Thyroid gland (tissue), 4 donors: ENCODE results near the gene PHACTR3. TPM values are rescaled to one million over a fixed set of nuclear protein-coding genes. Genes with fewer than 3 reads are reported as not detected.
"Not testable (repeated sequence)": the region's sequence is repeated elsewhere in the genome, so short reads cannot be mapped to it uniquely, and the experiment has no call there.

Experiments used
- DNase-seq, 2 donors: peaks; one replicate each; pipeline ENCODE4 v3.0.0-alpha.2; 2019
- H3K27ac ChIP-seq, 3 donors: fragments of 200-600 bp; sonication (generic); 1 replicate in 2 of 3; 2 replicates in 1 of 3; pipeline ENCODE4 v1.5.1; 2016 to 2019; ENCODE audit warnings: mild to moderate bottlenecking in 1 of 3, moderate library complexity in 1 of 3
- H3K27me3 ChIP-seq: fragments of 200-600 bp; sonication (generic); one replicate; pipeline ENCODE4 v1.5.1; 2019
- H3K36me3 ChIP-seq, 2 donors: fragments of 200-600 bp; sonication (generic); one replicate each; pipeline ENCODE4 v1.5.1; 2016 to 2019
- H3K4me1 ChIP-seq, 2 donors: fragments of 200-600 bp; sonication (generic); one replicate each; pipeline ENCODE4 v1.5.1; 2017 to 2019
- H3K4me3 ChIP-seq, 3 donors: fragments of 200-600 bp; sonication (generic); replicated peaks in 1 of 3; 1 replicate in 2 of 3; 2 replicates in 1 of 3; pipeline ENCODE4 v1.5.1; 2016; ENCODE audit warnings: mild to moderate bottlenecking in 1 of 3
- H3K9me3 ChIP-seq: fragments of 200-600 bp; sonication (generic); one replicate; pipeline ENCODE4 v1.5.1; 2017
- POLR2A ChIP-seq, 2 donors: fragments of 450-650 bp; IDR thresholded peaks; one replicate each; pipeline ENCODE4 v1.6.1; 2017; ENCODE audit warnings: antibody characterized with exemption in 2 of 2, mild to moderate bottlenecking in 2 of 2, moderate library complexity in 1 of 2
- WGBS, 2 donors: methylation state at CpG; one replicate each; pipeline ENCODE4 v1.1.5; 2017; 5-methylcytosine and 5-hydroxymethylcytosine counted together
- intact Hi-C: fragments of 100-400 bp; cut with DNase I; formaldehyde crosslinking; loops from one replicate; pipeline ENCODE4 v1.15.1; 2023
- total RNA-seq, 4 donors: library from RNA; depleted of rRNA; stranded (reverse); fragments of >200 nt; gene quantifications; one replicate each; pipeline ENCODE4 v1.2.3, GENCODE V29; 2016
- TF ChIP-seq, protein P1 (sequence below), 6 experiments: fragments of 200-600 bp in 3 of 6; fragments of 450-650 bp in 3 of 6; sonication (generic) in 3 of 6; IDR thresholded peaks; one replicate each; pipeline ENCODE4 v1.5.1; 2016 to 2019; ENCODE audit warnings: antibody characterized with exemption in 6 of 6, mild to moderate bottlenecking in 2 of 6, inconsistent platforms in 1 of 6, moderate library complexity in 1 of 6

Gene PHACTR3
- total RNA-seq, 4 donors from 2014 or later: 2.4 TPM; not detected in 3

GRCh38 chr20:59614714-59615113, 10.4 kb downstream of the PHACTR3 start:
- 72 to 80% methylated on average over 7 of the region's 7 CpGs for WGBS, 2 donors
- no peak for TF ChIP-seq POLR2A (IDR thresholded peaks at IDR 0.05)
- TF ChIP-seq, protein P1, sequence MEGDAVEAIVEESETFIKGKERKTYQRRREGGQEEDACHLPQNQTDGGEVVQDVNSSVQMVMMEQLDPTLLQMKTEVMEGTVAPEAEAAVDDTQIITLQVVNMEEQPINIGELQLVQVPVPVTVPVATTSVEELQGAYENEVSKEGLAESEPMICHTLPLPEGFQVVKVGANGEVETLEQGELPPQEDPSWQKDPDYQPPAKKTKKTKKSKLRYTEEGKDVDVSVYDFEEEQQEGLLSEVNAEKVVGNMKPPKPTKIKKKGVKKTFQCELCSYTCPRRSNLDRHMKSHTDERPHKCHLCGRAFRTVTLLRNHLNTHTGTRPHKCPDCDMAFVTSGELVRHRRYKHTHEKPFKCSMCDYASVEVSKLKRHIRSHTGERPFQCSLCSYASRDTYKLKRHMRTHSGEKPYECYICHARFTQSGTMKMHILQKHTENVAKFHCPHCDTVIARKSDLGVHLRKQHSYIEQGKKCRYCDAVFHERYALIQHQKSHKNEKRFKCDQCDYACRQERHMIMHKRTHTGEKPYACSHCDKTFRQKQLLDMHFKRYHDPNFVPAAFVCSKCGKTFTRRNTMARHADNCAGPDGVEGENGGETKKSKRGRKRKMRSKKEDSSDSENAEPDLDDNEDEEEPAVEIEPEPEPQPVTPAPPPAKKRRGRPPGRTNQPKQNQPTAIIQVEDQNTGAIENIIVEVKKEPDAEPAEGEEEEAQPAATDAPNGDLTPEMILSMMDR (IDR thresholded peaks at IDR 0.05): no peak

DNA sequence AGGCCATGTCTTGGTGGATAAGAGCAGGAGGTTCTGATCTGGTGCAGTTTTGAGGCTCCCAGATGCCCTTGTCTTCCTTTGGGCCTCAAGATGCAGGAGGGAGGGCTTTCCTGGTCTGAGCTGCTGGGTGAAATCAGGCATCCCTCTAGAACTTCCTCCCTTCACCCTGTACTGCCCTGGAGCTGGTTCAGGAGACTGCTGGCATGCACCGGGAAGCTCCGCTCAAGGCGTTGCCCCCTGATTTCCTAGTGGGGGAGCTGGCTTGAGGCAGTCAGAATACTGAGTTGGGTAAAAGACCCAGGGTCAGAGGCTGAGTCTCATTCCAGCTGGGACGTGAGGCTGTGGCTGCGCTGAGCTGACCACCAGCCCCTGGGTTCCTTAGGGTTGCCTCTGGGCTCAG, 12.0 kb downstream of the PHACTR3 start:
- Histone ChIP-seq H3K9me3 (no peaks in the 10 kb centered on the region), H3K36me3 (no peaks in the 10 kb centered on the region), H3K27me3 (no peaks in the 10 kb centered on the region), H3K4me1 (no peaks in the 10 kb centered on the region), H3K4me3 (no peak overlapping the region), H3K27ac (no peak overlapping the region)
- WGBS, 2 donors: 66 to 70% methylated on average over 5 of the region's 5 CpGs
- no peak for TF ChIP-seq POLR2A (IDR thresholded peaks at IDR 0.05)
- TF ChIP-seq, protein P1 (IDR thresholded peaks at IDR 0.05): no peak
- intact Hi-C loops: no loop called here
- no peak for DNase-seq

More at GRCh38 chr20:59614714-59615113, 10.4 kb downstream of the PHACTR3 start:
- H3K27ac ChIP-seq: no peak overlapping the region
- no peaks in the 10 kb centered on the region for H3K4me1 ChIP-seq
- H3K4me3 ChIP-seq: no peak overlapping the region
- no peak for DNase-seq
- H3K36me3 ChIP-seq: no peaks in the 10 kb centered on the region
- intact Hi-C loops: no loop called here
- H3K27me3 ChIP-seq: no peaks in the 10 kb centered on the region
- H3K9me3 ChIP-seq: no peaks in the 10 kb centered on the region

DNA sequence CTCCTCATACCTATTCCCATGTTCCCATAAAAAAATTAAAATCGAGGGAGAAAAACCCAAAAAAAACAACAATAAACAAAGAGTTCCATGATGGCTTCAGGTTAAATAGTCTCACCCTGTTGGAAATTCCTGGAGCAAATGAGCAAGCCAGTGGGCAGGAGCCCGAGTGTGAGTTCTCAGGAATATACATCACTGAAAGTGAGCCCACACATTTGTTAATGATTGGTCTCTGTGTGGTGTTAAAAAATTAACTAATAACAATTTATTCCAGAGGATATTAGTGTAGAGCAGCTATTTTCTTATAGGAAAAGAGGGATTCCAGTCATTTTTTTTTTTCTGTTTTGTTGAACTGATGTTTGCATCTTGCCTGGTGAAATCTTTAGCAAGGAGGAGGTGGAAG, 12.9 kb downstream of the PHACTR3 start:
- H3K27ac ChIP-seq: no peak overlapping the region
- intact Hi-C loops: no loop called here
- no peaks in the 10 kb centered on the region for H3K27me3 ChIP-seq
- no peaks in the 10 kb centered on the region for H3K36me3 ChIP-seq
- no peak overlapping the region for H3K4me3 ChIP-seq
- TF ChIP-seq POLR2A (IDR thresholded peaks at IDR 0.05): no peak
- TF ChIP-seq, protein P1 (IDR thresholded peaks at IDR 0.05): no peak
- 57 to 69% methylated on average over 2 of the region's 2 CpGs for WGBS, 2 donors
- H3K4me1 ChIP-seq: no peaks in the 10 kb centered on the region
- DNase-seq: no peak
- no peaks in the 10 kb centered on the region for H3K9me3 ChIP-seq

GRCh38 chr20:59618131-59618530, 13.8 kb downstream of the PHACTR3 start:
- Histone ChIP-seq H3K9me3 (no peaks in the 10 kb centered on the region), H3K4me1 (no peaks in the 10 kb centered on the region), H3K27me3 (no peaks in the 10 kb centered on the region), H3K36me3 (no peaks in the 10 kb centered on the region), H3K27ac (no peak overlapping the region), H3K4me3 (no peak overlapping the region)
- no peak for TF ChIP-seq POLR2A (IDR thresholded peaks at IDR 0.05)
- TF ChIP-seq, protein P1 (IDR thresholded peaks at IDR 0.05): no peak
- no peak for DNase-seq
- intact Hi-C loops: no loop called here
- WGBS, 2 donors: 63 to 66% methylated on average over 8 of the region's 8 CpGs

DNA sequence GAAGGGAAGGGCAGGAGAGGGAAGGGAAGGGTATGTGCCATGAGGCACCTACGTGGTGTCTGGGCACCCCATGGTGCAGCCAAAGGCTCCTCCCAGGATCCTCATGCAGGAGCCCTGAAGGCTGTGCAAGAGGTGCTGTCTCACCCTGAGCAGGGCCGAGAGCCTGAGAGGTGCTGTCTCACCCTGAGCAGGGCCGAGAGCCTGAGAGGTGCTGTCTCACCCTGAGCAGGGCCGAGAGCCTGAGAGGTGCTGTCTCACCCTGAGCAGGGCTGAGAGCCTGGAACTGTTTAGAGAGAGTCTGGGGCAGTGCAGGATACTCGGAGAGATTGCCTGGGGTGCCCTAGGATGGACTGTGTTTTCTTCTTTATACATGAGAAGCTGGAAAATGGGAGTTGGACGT, 14.2 kb downstream of the PHACTR3 start:
- H3K36me3 ChIP-seq, H3K4me1 ChIP-seq, H3K27ac ChIP-seq, DNase-seq, intact Hi-C loops, H3K27me3 ChIP-seq, H3K4me3 ChIP-seq, H3K9me3 ChIP-seq: not testable (repeated sequence)
- 76 to 77% methylated on average over 4 to 6 of the region's 6 CpGs for WGBS, 2 donors
